Activated CD4-positive, alpha-beta T cell treated with anti-CD3 and anti-CD28 coated beads, Interleukin-2, amount 50 U/mL, for 1 hour (primary cell): ENCODE measurements around the gene PPIB.
A peak's percentile ranks its signal among the peaks of the same experiment; 100 is the strongest.

Experiments
- DNase-seq: peaks from one replicate; pipeline ENCODE4 v3.0.0-alpha.2; 2020

PPIB gene

DNA sequence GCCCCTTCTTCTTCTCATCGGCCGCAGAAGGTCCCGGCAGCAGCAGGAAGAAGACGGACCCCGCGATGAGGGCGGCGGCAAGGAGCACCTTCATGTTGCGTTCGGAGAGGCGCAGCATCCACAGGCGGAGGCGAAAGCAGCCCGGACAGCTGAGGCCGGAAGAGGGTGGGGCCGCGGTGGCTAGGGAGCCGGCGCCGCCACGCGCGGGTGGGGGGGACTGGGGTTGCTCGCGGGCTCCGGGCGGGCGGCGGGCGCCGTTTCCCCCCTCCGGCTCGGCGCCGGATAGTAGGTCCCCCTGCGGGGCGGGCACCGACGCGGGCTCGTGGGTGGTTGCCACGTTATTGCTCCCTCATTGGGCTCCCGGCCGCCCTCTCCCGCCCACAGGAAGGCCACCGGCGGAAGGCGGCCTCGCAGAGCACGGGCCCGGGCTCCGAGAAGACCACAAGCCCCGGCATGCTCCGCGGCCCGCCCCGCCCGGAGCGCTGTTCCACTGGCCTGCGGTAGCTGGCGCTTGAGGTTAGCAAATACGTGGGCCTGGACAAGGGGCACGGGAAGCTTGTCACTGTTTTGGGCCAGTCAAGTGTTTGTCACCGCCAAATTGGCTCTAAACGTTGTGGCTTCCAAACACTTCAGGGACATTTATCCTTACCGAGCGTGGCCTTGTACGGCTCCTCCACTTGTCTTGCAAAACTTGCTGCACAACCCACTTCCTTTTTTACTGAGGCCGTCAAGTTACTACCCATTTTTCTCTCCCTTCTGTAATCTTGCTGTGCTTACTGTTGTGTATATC, at the start of gene PPIB:
PPIB (minus strand) TSS at position 154 of the 790 bp plus-strand sequence; CDS start at position 118, 36 bp downstream.
- peak; percentile 95 for DNase-seq

DNA sequence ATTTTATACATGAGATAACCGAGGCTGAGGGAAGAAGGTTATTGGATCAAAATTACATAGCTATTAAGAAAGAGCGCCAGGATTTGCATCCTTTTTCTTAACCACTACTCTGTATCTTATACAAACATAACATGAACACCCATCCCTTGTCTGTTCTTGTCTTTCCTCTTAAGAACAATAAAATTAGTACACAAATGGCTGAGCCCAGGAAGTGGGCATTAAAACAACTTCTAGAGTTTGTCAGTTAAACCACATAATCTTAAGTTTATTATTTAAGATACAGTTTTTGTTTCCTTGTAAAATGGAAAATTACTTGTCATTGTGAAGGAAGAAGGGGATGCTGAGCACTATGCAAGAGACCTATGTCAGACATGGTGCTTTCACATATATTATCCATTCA, 48.9 kb upstream of the PPIB start:
- DNase-seq: no peak

DNA sequence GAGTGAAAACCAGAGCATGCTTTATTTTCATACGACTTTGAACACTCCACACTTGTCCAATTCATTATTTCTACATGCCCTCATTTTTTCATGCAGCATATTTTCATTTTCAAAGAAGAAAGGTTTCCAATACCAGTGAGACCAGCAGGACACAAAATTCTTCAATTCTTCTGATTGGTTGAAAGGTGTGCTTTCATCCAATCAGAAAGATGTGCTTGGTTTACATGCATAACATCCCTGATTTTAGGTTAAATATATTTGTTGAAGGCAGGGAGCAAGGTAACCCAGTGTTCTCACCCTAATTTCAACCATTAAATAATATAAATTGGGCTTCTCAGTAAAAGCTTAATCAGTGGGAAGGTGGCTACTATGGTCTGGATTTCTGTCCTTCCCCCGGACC, 47.5 kb upstream of the PPIB start:
- no peak for DNase-seq

DNA sequence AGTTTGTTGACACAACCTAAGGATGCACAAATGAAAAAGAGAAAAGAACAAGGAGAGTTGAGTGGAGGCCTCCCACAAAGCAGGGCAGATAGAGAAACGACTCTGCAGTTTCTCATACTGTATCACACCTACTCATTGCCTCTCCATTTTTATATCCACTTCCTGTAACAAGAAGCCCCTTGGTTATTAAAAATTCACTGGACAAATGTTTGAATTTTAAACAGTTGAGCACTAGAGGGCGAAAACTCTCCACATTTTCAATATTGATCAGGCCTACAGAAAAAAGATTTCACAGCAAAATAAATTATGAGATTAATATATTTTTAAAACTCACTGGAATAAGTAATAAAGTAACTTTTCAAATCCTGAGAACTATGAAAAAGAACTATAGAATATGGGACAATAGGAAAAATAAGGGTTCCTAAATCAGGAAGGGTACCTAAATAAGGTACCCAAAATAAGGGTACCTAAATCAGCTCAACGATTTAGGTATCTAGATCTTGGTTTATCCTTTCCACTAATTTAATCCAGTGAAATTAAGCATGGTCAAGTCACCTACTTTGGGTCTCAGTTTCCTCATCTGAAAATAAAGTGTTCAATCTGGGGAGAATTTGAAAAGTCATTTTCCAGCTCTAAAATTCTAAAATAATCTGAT, 47.0 kb upstream of the PPIB start:
- DNase-seq: no peak

DNA sequence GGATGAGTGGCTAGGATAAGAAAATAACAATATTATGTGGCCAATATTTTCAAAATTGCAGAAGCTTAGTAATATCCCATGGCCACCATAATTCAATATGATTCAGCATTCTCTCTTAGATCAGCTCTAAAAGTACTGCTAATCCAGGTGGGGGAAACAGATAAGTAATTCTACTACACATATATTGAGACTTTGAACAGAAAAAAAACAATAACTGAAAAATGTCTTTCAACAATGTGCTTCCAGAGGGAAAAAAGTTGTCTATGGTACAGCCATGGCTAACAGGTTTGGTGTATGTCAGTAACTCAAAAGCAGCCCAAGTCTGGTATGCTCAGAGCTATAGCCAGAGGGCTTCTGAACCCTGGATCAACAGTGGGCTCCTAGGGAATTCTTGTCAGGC, 42.4 kb upstream of the PPIB start:
- DNase-seq: no peak

DNA sequence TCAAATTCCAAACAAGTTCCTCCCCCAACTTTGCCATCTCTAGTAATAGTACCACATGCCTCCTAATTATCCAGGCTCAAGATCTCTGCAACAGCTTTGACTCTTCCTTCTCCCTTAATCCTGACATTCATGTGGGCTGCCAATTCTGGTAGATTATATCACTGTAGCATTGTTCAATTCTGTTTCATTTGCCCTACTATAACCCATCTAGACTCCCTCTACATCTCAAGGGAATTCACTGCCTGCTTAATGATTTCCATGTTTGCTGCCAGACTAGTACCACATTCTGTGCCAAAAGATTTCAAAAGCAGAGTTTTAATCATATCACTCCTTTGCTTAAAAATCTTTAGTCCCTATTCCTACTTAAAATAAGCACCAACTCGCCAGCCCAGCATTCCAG, 34.6 kb upstream of the PPIB start:
- DNase-seq: no peak

DNA sequence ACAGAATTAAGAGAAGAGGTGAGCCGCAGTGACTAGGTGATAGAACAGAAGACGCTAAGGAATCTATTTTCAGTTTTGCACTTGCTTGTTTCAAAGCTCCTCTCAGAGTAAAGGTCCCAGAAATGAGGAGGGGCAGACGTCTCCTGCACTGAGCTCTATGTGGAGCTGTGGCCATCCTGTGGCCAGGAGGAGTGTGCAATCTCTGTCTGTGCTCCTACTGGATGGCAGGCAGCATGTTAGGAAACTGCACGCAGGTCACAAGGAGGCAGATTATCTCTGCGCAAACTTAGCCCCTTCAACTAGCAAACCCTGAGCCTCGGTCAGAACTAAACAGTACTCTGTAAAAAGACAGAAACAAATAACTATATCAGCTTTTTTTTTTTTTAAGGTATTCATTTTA, 31.1 kb upstream of the PPIB start:
- no peak for DNase-seq

DNA sequence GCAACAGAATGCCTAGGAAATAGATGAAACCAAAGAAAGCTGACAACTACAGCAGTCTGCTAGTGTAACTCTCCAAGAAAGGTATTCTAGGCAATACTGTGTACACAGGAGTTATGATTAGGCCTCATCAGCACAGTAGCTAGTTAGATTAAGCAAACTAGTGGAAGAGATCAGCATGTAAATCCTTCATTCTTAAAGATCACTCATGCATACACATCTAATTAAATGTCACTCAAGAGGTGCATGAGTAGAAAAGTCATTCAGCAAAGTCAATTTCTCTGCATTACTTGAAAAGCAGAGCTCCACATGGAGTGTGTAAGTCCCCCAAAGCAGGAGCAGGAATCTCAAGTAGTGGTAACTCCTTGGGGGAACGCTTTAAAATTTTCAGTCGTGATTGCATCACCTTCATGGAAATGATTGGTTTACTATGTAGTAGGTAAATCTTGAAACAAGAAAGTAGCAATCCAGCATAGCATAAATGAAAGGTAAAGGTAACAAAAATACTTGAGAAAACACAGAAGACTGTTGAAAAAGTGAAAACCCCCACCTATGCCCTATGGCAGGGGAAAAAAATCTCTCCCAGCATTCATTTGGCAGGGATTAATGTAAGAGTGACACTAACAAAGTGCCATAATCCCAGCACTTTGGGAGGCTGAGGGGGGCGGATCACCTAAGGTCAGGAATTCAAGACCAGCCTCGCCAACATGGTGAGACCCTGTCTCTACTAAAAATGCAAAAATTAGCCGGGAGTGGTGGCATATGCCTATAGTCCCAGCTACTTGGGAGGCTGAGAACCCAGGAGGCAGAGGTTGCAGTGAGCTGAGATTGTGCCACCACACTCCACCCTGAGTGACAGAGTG, 29.4 kb upstream of the PPIB start:
- no peak for DNase-seq

DNA sequence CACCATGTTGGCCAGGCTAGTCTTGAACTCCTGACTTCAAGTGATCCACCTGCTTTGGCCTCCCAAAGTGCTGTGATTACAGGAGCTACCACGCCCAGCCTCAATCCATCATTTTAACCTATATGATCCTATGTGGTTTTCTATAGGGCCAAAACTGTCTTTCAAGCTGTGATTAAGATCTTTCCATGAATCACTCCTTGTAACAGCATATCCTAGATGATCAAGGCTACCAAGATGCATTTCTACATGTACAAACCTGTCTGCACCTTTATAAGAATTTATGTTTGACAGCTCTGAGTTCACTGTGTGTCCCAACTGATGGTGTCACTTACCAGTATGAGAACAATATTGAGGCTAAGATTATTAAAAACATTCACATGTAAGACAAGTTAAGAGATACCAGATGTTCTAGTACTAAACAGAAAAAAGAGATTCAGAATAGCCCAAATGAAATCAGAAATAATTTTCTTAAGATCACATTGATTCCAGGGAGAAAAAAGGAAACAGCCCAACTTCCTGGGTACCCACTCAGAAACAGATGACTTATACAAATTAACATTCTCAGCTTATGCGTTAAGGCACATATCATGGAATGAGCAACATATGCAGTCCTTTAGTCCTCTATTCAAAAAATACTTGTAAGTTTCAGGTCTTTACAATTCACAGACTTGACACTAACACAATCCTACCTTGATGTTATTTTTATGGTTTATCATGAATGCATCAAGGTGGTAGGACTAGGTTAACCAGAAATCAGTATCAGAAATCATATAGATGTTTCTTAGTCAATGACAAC, 24.8 kb upstream of the PPIB start:
- no peak for DNase-seq

DNA sequence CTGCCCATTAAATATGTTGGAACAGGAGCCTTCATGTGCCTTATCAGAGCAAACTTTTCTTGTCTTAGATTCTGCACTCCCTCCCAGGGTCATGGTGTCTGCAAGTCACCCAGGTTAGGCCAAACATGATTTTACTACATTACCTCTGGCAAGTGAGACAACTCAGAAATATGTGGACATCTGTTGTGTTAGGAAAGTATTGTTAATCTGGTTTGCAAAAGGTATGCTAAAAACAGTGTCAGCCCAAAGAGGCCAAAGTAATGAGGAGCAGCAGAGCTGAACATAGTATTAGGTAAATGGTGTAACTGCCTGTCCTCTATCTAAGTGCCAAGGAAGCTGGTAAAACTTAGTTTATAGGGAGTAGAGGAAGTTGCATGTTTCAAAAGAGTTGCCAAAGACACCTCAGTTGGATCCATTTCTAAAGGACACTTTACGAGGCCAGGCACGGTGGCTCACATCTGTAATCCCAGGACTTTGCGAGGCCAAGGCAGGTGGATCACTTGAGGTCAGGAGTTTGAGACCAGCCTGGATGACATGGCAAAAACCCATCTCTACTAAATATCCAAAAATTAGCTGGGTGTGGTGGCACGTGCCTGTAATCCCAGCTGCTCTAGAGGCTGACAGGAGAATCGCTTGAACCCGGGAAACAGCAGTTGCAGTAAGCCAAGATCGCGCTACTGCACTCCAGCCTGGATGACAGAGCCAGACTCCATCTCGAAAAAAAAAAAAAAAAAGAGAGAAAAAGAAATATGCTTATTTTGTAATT, 22.5 kb upstream of the PPIB start:
- DNase-seq: no peak

DNA sequence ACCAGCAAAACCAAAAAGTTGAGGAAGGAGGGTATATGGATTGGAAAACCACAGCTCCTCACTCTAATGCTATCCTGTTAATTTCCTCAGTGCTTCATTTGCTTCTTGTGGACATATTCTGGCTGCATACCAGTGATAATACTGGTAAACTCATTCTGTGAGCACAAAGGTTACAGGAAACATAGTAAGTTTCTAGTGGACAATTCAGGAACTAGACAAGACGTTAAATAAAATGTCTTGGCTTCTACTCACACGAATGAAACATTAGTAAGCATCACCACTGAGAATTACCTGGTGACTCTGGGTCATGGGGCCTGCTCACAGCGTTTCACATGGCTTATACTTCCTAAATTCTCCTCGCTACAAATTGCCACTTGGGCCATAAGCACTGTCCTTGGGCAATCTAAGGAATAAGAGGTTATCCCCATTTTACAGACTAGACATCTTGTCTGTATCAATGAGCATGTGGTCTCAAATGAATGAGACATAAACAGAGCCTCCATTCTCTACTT, 20.1 kb upstream of the PPIB start:
- DNase-seq: no peak

DNA sequence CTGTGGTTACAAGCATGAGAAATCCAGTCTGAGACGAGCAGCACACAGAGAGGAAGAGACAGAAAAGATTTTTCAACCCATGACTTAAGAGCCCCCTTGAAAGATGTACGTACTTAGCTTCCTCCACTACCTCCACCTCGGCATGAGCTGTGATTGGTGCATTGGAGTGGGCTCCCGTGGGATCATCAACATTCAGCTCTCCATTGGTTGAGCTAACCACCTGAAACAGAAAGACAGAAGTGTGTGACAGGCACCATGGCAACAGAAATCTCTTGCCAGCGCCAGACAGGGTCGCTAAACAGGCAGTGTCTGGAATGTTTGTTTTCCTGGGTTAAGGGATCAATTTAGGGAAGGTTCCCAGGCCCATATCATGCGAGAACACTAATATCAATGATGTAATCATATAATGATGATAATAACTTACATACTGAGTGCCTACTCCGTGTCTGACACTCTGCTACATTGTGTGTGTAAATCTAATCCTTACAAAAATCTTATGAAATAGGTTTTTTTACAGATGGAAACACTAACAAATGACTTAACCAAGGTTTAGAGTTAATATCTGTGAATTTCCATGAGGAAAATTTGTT, 17.5 kb upstream of the PPIB start:
- DNase-seq: no peak

DNA sequence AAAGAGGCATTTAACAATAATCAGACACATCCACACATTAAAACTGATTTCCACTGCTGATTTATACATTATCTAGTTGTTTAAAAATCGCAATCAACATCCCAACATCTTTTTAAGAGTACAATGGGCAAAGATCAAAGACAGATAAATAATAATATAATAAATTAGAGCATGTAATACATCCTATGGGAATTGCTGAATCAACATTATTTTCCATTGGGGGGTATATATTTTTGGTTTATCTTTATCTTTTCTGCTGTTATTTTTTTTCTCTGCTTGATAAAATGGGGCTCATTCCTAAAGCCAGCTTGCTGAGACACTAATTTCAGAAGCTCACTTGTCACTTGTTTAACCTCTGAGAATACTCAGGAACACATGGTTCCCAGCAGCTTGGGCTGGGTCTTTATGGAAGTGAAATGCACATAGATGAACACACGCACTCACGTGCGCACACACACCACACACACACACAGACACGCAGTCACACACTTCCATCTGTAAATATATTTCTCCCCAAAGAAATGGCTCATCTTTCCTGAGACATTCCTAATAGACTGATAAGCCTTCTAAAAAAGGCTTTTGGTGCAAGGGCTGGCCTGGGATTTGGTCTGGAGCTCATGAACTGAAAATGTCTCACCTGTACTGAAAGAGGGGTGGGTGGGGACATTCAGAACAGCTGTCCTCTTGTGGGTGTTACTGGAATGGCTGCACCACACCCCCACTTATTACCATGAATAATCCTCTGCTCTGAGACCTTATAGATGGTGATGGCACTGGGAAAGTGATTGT, 3.5 kb upstream of the PPIB start:
- no peak for DNase-seq

DNA sequence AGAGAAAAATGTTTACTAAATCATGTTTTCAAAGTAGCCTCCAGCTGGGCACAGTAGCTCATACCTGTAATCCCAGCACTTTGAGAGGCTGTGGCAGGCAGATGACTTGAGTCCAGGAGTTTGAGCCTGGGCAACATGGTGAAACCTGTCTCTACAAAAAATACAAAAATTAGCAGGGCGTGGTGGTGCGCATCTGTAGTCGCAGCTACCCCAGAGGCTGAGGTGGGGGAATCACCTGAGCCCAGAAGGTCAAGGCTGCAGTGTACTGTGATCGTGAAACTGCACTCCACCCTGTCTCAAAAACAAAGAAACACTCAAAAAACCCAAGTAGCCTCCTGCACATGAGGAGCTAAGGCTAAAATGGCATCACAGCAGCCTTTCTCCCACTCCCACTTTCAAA, 1.6 kb upstream of the PPIB start:
- no peak for DNase-seq

DNA sequence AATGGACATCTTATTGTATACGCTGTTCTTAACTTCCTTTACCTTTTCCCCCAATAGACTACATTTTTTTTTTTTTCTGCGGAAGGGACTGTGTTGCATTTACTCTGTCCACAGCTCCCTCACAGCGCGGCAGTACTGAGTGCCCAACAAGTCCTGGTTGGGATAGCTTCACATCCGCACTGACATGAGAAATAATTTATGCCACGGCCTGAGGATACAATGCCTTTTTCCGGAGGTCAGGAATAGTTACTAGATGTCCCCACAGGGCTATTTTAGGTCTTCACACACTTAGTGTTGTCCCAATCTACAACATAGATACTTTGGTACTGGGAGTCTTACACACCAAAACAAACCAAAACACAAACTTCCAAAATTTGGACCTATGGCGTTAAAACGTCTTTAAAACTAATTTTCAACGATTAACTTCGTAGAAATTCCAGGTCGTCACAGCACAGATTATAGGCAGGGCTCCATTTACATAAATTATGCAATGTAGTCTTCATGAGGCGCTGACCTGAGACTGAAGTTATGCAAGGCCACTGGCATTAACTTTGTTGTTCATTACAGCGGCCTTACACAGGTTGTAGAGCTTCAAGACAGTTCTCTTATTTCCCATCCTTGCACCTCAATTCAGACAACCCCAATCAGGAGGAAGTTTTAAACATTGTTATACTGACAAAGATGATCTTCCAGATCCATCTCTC, 989 bp upstream of the PPIB start:
- DNase-seq: no peak

DNA sequence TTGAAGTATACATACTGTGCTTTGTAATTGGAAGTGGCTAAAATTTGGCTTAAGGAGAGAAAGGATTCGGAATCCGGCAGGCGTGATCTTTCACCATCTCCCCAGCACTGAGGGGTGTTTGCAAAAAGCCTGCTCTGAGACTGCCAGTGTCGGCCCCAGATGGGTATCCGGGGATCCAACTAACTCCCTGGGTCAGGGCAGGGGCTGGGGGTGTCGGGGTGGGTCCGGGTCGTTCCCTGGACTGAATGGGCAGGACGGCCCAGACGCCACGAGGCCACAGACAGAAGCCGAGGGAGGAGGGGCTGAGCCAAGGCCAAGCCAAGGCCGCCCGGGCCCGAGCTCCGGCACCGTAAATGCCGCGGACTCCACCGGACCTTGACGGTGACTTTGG, 349 bp downstream of the PPIB start:
- no peak for DNase-seq

DNA sequence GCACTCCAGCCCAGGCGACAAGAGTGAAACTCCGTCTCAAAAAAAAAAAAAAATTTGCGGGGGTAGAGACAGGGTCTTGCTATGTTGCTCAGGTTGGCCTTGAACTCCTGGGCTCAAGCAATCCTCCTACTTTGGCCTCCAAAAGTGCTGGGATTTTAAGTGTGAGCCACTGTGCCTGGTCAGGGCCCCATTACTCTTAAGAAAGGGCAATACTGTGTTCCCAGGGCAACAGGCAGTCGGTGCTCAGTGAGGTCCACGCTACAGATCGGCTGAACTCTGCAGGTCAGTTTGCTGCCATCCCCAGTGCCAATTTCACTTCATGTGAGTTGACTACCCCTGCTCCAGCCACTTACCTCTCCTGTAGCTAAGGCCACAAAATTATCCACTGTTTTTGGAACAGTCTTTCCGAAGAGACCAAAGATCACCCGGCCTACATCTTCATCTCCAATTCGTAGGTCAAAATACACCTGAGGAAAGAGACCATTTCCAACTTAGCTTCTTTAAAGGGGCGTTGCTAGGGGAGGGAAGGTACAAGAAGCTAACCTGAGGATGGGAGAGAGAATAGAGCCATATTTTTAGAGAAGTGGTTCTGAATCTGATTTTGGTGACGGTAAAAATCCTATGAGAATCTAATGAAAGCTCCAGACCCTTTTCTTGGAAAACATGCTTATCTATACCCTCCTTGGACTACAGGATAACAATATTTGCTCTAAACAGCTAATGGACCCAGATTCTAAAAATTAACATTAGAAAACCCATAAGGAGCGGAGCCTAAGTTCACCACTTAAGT, 939 bp downstream of the PPIB start:
- DNase-seq: no peak

DNA sequence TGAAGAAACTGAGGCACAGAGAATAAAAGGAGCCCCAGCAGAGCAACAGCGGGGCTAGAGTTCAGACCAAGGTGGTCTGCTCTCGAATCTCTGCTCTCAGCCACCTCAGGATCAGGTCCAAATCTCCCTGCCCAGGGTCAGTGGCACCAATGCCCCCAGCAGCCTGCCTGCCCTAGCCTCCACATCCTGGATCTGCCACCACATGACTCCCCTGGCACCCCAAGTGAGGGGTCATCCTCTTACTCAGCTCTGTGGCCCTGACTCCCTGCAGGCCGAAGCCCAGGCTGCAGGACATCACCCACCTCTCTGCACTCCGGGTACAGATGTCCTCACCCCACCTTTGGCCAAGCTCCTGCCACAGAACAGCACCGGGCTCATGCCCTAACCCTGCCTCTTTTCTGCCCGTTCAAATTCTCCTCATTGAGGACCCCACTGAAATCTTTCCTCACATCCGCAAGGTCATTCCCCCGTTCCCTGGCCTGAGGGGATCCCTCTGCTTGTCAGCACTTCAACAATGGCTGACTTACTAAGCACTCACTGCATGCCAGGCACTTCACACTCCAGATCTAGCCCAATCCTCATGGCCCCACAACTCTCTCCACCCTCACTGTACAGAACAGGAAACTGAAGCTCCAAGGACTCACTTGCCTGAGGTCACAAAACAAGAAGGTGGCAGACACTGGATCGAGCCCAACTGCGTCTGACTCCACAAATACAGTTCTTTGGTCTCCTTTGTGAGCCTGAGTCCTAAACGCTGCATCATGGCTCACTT, 4.3 kb downstream of the PPIB start:
- DNase-seq: no peak
